K562 (cell line): ENCODE data around the gene PRXL2B. TPM values are rescaled to one million over a fixed set of nuclear protein-coding genes. Genes with fewer than 3 reads are reported as not detected.

Source experiments
- BRD9 ChIP-seq: fragments of 450-650 bp; IDR thresholded peaks from 2 replicates; pipeline ENCODE4 v1.6.1; 2018; ENCODE audit warnings: low read depth; ENCODE audit not compliant: partially characterized antibody
- EGR1 ChIP-seq: fragments of 450-650 bp; conservative IDR thresholded peaks from 2 replicates; pipeline ENCODE4 v1.6.1; 2017; ENCODE audit warnings: mild to moderate bottlenecking
- FIP1L1 ChIP-seq: fragments of 200-400 bp; formaldehyde crosslinking; IDR thresholded peaks from 2 replicates; pipeline ENCODE4 v1.6.1; 2018; ENCODE audit warnings: mild to moderate bottlenecking, low read depth, low read length; ENCODE audit not compliant: poor library complexity, severe bottlenecking
- KLF13 ChIP-seq: fragments of 450-650 bp; IDR thresholded peaks from 2 replicates; pipeline ENCODE4 v1.6.1; 2016; ENCODE audit warnings: missing genetic modification characterization, low read depth, mild to moderate bottlenecking, missing compliant biosample characterization, moderate library complexity, borderline replicate concordance
- MBD2 ChIP-seq: sonication (generic); IDR thresholded peaks from 2 replicates; pipeline ENCODE4 v1.6.1; 2016; ENCODE audit warnings: low read depth, borderline replicate concordance
- MTF1 ChIP-seq: fragments of 250-450 bp; sonication (Bioruptor Pico); IDR thresholded peaks from 2 replicates; pipeline ENCODE4 v1.9.0; 2021; ENCODE audit warnings: moderate library complexity, mild to moderate bottlenecking, inconsistent platforms, borderline replicate concordance
- NRF1 ChIP-seq, 2 experiments: fragments of 450-650 bp; IDR thresholded peaks in 1 of 2; conservative IDR thresholded peaks in 1 of 2; 2 replicates each; pipeline ENCODE4 v1.6.1; 2014; ENCODE audit warnings: mild to moderate bottlenecking in 2 of 2
- POLR2A ChIP-seq: fragments of 450-650 bp; conservative IDR thresholded peaks from 2 replicates; pipeline ENCODE4 v1.6.1; 2016
- ZNF551 ChIP-seq: fragments of 250-450 bp; sonication (Bioruptor Pico); IDR thresholded peaks from 2 replicates; pipeline ENCODE4 v1.5.0; 2021; ENCODE audit warnings: mild to moderate bottlenecking, moderate library complexity
- polyA plus RNA-seq, 8 experiments: library from polyadenylated mRNA; depleted of rRNA in 4 of 8; stranded (reverse) in 5 of 8; unstranded in 3 of 8; fragments of >200 nt; fragmentation: Nextera tagmentation in 2 of 8; fragmentation: Illumina TruSeq in 1 of 8; extraction: Ambion mirVana in 2 of 8; extraction: Trizol in 1 of 8; gene quantifications; 2 replicates each; pipeline versions ENCODE4 v1.2.1 to v1.2.3, GENCODE V29; 2011 to 2014; ENCODE audit warnings: inconsistent platforms in 1 of 8, missing spikeins in 1 of 8
- total RNA-seq, 7 experiments: library from RNA; depleted of rRNA in 6 of 7; stranded (reverse); fragments of >200 nt in 6 of 7; fragmentation: Illumina TruSeq in 2 of 7; extraction: Trizol in 2 of 7; gene quantifications; 2 replicates each; pipeline versions ENCODE4 v1.2.1 to v1.2.3, GENCODE V29; 2011 to 2021; ENCODE audit warnings: low replicate concordance in 1 of 7
- TF ChIP-seq, protein P1 (sequence below): fragments of 250-450 bp; sonication (Bioruptor Pico); IDR thresholded peaks from 2 replicates; pipeline ENCODE4 v1.4.0; 2020; ENCODE audit warnings: mild to moderate bottlenecking, moderate library complexity
- TF ChIP-seq, protein P2 (sequence below): fragments of 450-650 bp; formaldehyde crosslinking; IDR thresholded peaks from 2 replicates; pipeline ENCODE4 v1.4.0; 2020; ENCODE audit warnings: mild to moderate bottlenecking, moderate library complexity
- TF ChIP-seq, protein P3 (sequence below): sonication (generic); formaldehyde crosslinking; IDR thresholded peaks from 2 replicates; pipeline ENCODE4 v1.8.1; 2023; ENCODE audit warnings: mild to moderate bottlenecking, missing genetic modification reagents
- TF ChIP-seq, protein P4 (sequence below), 2 experiments: fragments of 250-450 bp in 1 of 2; fragments of 450-650 bp in 1 of 2; sonication (Bioruptor Pico) in 1 of 2; IDR thresholded peaks; 2 replicates each; pipeline versions ENCODE4 v1.6.1 to v1.8.0; 2016 to 2021; ENCODE audit warnings: mild to moderate bottlenecking in 2 of 2, moderate library complexity in 2 of 2, missing compliant biosample characterization in 1 of 2, missing genetic modification characterization in 1 of 2
- TF ChIP-seq, protein P5 (sequence below): fragments of 450-650 bp; conservative IDR thresholded peaks from 2 replicates; pipeline ENCODE4 v1.6.1; 2016; ENCODE audit warnings: missing genetic modification characterization, low read depth, mild to moderate bottlenecking, control low read depth, missing compliant biosample characterization
- TF ChIP-seq, protein P6 (sequence below), 2 experiments: IDR thresholded peaks; 2 replicates each; pipeline ENCODE4 v1.6.1; 2011; ENCODE audit warnings: borderline replicate concordance in 1 of 2, control low read depth in 1 of 2, low read depth in 1 of 2, low read length in 1 of 2, mild to moderate bottlenecking in 1 of 2, mixed read lengths in 1 of 2, moderate library complexity in 1 of 2; ENCODE audit not compliant: insufficient read depth in 1 of 2, insufficient read length in 1 of 2, poor library complexity in 1 of 2, severe bottlenecking in 1 of 2; ENCODE audit errors: extremely low read depth in 1 of 2

PRXL2B gene
- total and polyA plus RNA-seq, 9 of the 15 experiments (the other 6 are each of a cell fraction or from before 2014, with no cell fraction given): 0.99 to 25.3 (median 11.8) TPM

DNA sequence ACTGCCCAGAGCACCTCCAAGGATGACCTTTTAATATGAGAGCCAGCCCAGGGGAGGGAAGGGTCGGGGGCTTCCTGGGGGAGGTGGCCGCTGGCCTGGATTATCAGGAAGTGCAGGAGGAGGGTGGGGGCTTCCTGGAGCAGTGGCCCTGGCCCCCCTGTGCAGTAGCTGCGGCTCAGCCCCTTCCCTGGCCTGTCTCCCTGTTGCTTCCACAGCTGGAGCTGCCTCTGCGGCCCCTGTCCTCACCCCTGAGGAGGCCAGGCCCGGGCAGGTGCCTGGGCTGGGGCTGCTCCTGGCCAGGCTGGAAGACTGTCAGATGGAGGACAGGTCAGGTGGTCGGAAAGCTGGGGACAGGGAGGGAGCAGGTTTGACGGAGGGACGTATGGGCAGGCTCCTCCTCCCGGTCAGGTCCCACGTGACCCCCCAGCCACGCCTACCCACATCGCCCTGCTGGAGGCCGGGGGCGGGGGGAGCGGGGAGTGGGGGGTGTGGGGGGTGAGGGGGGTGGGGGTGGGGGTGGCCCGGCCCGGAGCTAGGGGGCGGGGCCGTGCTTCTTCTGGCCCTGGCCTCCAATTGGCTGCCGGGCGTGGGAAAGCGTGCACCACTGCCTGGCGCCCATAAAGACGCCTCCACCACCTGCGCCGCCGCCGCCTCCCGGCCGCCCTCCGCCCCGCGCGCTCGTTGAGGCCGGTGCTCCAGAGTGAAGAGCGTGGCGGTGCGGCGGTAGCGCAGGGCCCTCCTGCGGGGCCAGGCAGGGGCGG is 40.6 kb upstream of the PRXL2B start (continued):
- TF ChIP-seq, protein P1, sequence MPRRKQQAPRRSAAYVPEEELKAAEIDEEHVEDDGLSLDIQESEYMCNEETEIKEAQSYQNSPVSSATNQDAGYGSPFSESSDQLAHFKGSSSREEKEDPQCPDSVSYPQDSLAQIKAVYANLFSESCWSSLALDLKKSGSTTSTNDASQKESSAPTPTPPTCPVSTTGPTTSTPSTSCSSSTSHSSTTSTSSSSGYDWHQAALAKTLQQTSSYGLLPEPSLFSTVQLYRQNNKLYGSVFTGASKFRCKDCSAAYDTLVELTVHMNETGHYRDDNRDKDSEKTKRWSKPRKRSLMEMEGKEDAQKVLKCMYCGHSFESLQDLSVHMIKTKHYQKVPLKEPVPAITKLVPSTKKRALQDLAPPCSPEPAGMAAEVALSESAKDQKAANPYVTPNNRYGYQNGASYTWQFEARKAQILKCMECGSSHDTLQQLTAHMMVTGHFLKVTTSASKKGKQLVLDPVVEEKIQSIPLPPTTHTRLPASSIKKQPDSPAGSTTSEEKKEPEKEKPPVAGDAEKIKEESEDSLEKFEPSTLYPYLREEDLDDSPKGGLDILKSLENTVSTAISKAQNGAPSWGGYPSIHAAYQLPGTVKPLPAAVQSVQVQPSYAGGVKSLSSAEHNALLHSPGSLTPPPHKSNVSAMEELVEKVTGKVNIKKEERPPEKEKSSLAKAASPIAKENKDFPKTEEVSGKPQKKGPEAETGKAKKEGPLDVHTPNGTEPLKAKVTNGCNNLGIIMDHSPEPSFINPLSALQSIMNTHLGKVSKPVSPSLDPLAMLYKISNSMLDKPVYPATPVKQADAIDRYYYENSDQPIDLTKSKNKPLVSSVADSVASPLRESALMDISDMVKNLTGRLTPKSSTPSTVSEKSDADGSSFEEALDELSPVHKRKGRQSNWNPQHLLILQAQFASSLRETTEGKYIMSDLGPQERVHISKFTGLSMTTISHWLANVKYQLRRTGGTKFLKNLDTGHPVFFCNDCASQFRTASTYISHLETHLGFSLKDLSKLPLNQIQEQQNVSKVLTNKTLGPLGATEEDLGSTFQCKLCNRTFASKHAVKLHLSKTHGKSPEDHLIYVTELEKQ (CRISPR knock-in tag): no peak
- TF ChIP-seq FIP1L1 (no peak), NRF1 (conservative IDR thresholded peaks at IDR 0.05 in 1 of 2, IDR thresholded peaks at IDR 0.05 in 1 of 2) (peak in 1 of 2 experiments; percentile 54; a peak in 2 of 4 replicates), ZNF551 (CRISPR knock-in tag) (no peak), MBD2 (no peak; the same call in 1 of the 2 replicates), EGR1 (peak; percentile 50; the same call in 1 of the 2 replicates), BRD9 (no peak), MTF1 (CRISPR knock-in tag) (no peak), POLR2A (peak; percentile 79), KLF13 (tag) (no peak; the same call in 1 of the 2 replicates)
- TF ChIP-seq, protein P2, sequence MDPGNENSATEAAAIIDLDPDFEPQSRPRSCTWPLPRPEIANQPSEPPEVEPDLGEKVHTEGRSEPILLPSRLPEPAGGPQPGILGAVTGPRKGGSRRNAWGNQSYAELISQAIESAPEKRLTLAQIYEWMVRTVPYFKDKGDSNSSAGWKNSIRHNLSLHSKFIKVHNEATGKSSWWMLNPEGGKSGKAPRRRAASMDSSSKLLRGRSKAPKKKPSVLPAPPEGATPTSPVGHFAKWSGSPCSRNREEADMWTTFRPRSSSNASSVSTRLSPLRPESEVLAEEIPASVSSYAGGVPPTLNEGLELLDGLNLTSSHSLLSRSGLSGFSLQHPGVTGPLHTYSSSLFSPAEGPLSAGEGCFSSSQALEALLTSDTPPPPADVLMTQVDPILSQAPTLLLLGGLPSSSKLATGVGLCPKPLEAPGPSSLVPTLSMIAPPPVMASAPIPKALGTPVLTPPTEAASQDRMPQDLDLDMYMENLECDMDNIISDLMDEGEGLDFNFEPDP: no peak
- TF ChIP-seq, protein P3, sequence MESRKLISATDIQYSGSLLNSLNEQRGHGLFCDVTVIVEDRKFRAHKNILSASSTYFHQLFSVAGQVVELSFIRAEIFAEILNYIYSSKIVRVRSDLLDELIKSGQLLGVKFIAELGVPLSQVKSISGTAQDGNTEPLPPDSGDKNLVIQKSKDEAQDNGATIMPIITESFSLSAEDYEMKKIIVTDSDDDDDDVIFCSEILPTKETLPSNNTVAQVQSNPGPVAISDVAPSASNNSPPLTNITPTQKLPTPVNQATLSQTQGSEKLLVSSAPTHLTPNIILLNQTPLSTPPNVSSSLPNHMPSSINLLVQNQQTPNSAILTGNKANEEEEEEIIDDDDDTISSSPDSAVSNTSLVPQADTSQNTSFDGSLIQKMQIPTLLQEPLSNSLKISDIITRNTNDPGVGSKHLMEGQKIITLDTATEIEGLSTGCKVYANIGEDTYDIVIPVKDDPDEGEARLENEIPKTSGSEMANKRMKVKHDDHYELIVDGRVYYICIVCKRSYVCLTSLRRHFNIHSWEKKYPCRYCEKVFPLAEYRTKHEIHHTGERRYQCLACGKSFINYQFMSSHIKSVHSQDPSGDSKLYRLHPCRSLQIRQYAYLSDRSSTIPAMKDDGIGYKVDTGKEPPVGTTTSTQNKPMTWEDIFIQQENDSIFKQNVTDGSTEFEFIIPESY (CRISPR knock-in tag): no peak
- TF ChIP-seq, protein P4, sequence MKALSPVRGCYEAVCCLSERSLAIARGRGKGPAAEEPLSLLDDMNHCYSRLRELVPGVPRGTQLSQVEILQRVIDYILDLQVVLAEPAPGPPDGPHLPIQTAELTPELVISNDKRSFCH (CRISPR knock-in tag; IDR thresholded peaks at IDR 0.05): no peak
- TF ChIP-seq, protein P4 (tag; IDR thresholded peaks at IDR 0.05): no peak
- TF ChIP-seq, protein P5, sequence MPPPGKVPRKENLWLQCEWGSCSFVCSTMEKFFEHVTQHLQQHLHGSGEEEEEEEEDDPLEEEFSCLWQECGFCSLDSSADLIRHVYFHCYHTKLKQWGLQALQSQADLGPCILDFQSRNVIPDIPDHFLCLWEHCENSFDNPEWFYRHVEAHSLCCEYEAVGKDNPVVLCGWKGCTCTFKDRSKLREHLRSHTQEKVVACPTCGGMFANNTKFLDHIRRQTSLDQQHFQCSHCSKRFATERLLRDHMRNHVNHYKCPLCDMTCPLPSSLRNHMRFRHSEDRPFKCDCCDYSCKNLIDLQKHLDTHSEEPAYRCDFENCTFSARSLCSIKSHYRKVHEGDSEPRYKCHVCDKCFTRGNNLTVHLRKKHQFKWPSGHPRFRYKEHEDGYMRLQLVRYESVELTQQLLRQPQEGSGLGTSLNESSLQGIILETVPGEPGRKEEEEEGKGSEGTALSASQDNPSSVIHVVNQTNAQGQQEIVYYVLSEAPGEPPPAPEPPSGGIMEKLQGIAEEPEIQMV (tag): no peak
- TF ChIP-seq, protein P6, sequence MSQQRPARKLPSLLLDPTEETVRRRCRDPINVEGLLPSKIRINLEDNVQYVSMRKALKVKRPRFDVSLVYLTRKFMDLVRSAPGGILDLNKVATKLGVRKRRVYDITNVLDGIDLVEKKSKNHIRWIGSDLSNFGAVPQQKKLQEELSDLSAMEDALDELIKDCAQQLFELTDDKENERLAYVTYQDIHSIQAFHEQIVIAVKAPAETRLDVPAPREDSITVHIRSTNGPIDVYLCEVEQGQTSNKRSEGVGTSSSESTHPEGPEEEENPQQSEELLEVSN (IDR thresholded peaks at IDR 0.05; ENCODE audit: borderline replicate concordance in 1 of 2, extremely low read depth in 1 of 2, insufficient read depth in 1 of 2, insufficient read length in 1 of 2, low read depth in 1 of 2, low read length in 1 of 2, poor library complexity in 1 of 2, severe bottlenecking in 1 of 2): peak; percentile 85 to 97
